Measurements from ENCODE around the gene CIAPIN1. TPM values are rescaled to one million over a fixed set of nuclear protein-coding genes. Genes with fewer than 3 reads are reported as not detected.
A peak's percentile ranks its signal among the peaks of the same experiment; 100 is the strongest.

CIAPIN1 gene
- total RNA-seq (53.6 TPM), polyA plus RNA-seq (ENCODE audit: insufficient read depth, low read depth, low replicate concordance) (56.3 TPM)
- long read RNA-seq, donor 1, transcript CIAPIN1-201 (9 exons, 2,182 nt) = major isoform, 12 of 144 reads
- long read RNA-seq, donor 1, partial matches to known transcripts = 129 of 144 reads
- long read RNA-seq, donor 1, other reads (novel, unspliced or antisense) = 0 of 144 reads
- long read RNA-seq, donor 2, transcript CIAPIN1-201 (9 exons, 2,182 nt) = major isoform, 13 of 156 reads
- long read RNA-seq, donor 2, partial matches to known transcripts = 94 of 156 reads
- long read RNA-seq, donor 2, other reads (novel, unspliced or antisense) = 44 of 156 reads
- long read RNA-seq, donor 3, transcript CIAPIN1-201 (9 exons, 2,182 nt) = major isoform, 8 of 15 reads
- long read RNA-seq, donor 3, partial matches to known transcripts = 0 of 15 reads
- long read RNA-seq, donor 3, other reads (novel, unspliced or antisense) = 0 of 15 reads
- long read RNA-seq, donor 4, transcript CIAPIN1-201 (9 exons, 2,182 nt) = major isoform, 21 of 26 reads
- long read RNA-seq, donor 4, partial matches to known transcripts = 0 of 26 reads
- long read RNA-seq, donor 4, other reads (novel, unspliced or antisense) = 0 of 26 reads
- long read RNA-seq, donor 5, partial matches to known transcripts = 0 of 4 reads
- long read RNA-seq, donor 5, other reads (novel, unspliced or antisense) = 0 of 4 reads
- long read RNA-seq, donor 6, transcript CIAPIN1-201 (9 exons, 2,182 nt) = major isoform, 16 of 57 reads
- long read RNA-seq, donor 6, partial matches to known transcripts = 37 of 57 reads
- long read RNA-seq, donor 6, other reads (novel, unspliced or antisense) = 0 of 57 reads
- long read RNA-seq, donor 7, transcript CIAPIN1-209 (9 exons, 2,016 nt) = minor isoform, 9 of 64 reads
- long read RNA-seq, donor 7, transcript CIAPIN1-201 (9 exons, 2,182 nt) = major isoform, 42 of 64 reads
- long read RNA-seq, donor 7, partial matches to known transcripts = 2 of 64 reads
- long read RNA-seq, donor 7, other reads (novel, unspliced or antisense) = 8 of 64 reads
- long read RNA-seq, donor 8, transcript CIAPIN1-201 (9 exons, 2,182 nt) = major isoform, 15 of 21 reads
- long read RNA-seq, donor 8, partial matches to known transcripts = 0 of 21 reads
- long read RNA-seq, donor 8, other reads (novel, unspliced or antisense) = 0 of 21 reads
- long read RNA-seq, donor 9, transcript CIAPIN1-201 (9 exons, 2,182 nt) = major isoform, 7 of 16 reads
- long read RNA-seq, donor 9, partial matches to known transcripts = 5 of 16 reads
- long read RNA-seq, donor 9, other reads (novel, unspliced or antisense) = 0 of 16 reads
- long read RNA-seq, donor 10, transcript CIAPIN1-201 (9 exons, 2,182 nt) = major isoform, 11 of 83 reads
- long read RNA-seq, donor 10, partial matches to known transcripts = 38 of 83 reads
- long read RNA-seq, donor 10, other reads (novel, unspliced or antisense) = 32 of 83 reads

GRCh38 chr16:57447186-57447962 is at the start of gene CIAPIN1, which contains the start of gene COQ9:
Gene CIAPIN1, minus strand, starts transcription at chr16:57447385. Its CDS starts 6,457 bp downstream, at chr16:57440928.
Gene COQ9, plus strand, starts transcription at chr16:57447479. Its CDS starts 27 bp downstream, at chr16:57447506.
- DNase-seq = peak; percentile 95 to 98 (median 97)
- H3K27me3 ChIP-seq (ENCODE audit: control insufficient read depth, insufficient read depth, low read length) = no peaks in the 10 kb centered on the region
- peaks cover 2 to 9% (median 6%) of the 10 kb centered on the region in 3 donors for H3K4me1 ChIP-seq (ENCODE audit: control insufficient read depth in 2 of 3, insufficient read depth in 2 of 3, low read depth in 1 of 3, low read length in 3 of 3)
- peak within 1 kb of the TSS; percentile 86 to 98 (median 93) for H3K9ac ChIP-seq (ENCODE audit: low read length in 3 of 3)
- peak within 1 kb of the TSS; percentile 83 to 98 (median 98) for H3K4me3 ChIP-seq (ENCODE audit: low read length in 3 of 3)
- H3K9me3 ChIP-seq (ENCODE audit: control insufficient read depth in 2 of 3, insufficient read depth in 1 of 3, low read length in 3 of 3) = no peaks in the 10 kb centered on the region
- no peak for FAIRE-seq
- peak; percentile 3 for TF ChIP-seq CTCF (IDR thresholded peaks at IDR 0.05; ENCODE audit: borderline replicate concordance, extremely low read depth, insufficient read depth)
- H3K27ac ChIP-seq (ENCODE audit: low read depth in 2 of 2, low read length in 2 of 2) = peak within 1 kb of the TSS; percentile 97 to 98
- peaks cover 3 to 7% (median 6%) of the 10 kb centered on the region in 3 donors for H3K36me3 ChIP-seq (ENCODE audit: control insufficient read depth in 2 of 3, insufficient read depth in 3 of 3, low read length in 3 of 3)
- intact Hi-C loops (cut with DNase I) = no loop called here

DNA sequence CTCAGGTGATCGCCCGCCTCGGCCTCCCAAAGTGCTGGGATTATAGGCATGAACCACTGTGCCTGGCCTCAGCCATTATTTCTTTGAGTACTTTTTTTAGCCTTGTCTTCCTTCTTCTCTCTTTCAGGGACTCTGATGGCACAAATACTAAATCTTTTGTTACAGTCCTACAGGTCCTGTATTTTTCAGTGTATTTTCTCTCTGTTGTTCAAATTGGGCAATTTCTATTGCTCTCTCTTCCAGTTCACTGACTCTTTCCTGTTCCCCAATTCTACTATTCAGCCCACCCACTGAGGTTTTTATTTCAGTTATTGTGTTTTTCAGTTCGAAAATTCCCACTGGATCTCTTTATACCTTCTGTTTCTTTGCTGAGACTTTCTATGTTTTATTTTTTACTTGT is 46.6 kb upstream of the CIAPIN1 start:
- FAIRE-seq (no peak), DNase-seq (no peak)
- H3K27ac ChIP-seq (ENCODE audit: low read depth in 2 of 2, low read length in 2 of 2) = no peak overlapping the region

More for the DNA sequence above, 46.6 kb upstream of the CIAPIN1 start:
- H3K36me3 ChIP-seq (ENCODE audit: control insufficient read depth in 2 of 3, insufficient read depth in 3 of 3, low read length in 3 of 3) = no peaks in the 10 kb centered on the region
- no peaks in the 10 kb centered on the region for H3K9me3 ChIP-seq (ENCODE audit: control insufficient read depth in 2 of 3, insufficient read depth in 1 of 3, low read length in 3 of 3)
- intact Hi-C loops (cut with DNase I) = no loop called here
- no peak overlapping the region for H3K9ac ChIP-seq (ENCODE audit: low read length in 3 of 3)
- no peak overlapping the region for H3K4me3 ChIP-seq (ENCODE audit: low read length in 3 of 3)
- H3K4me1 ChIP-seq (ENCODE audit: control insufficient read depth in 2 of 3, insufficient read depth in 2 of 3, low read depth in 1 of 3, low read length in 3 of 3) = no peaks in the 10 kb centered on the region
- TF ChIP-seq CTCF (IDR thresholded peaks at IDR 0.05; ENCODE audit: borderline replicate concordance, extremely low read depth, insufficient read depth) = no peak
- no peaks in the 10 kb centered on the region for H3K27me3 ChIP-seq (ENCODE audit: control insufficient read depth, insufficient read depth, low read length)

Measured in kidney (tissue), 22 donors.